Gastrocnemius medialis (tissue), 4 donors: ENCODE results near the gene PRSS2.

Source experiments
- POLR2A ChIP-seq, 2 donors: fragments of 450-650 bp; IDR thresholded peaks; one replicate each; pipeline ENCODE4 v1.6.1; 2017; ENCODE audit warnings: antibody characterized with exemption in 2 of 2, mild to moderate bottlenecking in 2 of 2, moderate library complexity in 2 of 2
- TF ChIP-seq, protein P1 (sequence below), 5 experiments: fragments of 450-650 bp in 3 of 5; fragments of 200-600 bp in 2 of 5; sonication (generic) in 2 of 5; IDR thresholded peaks in 4 of 5; conservative IDR thresholded peaks in 1 of 5; 1 replicate in 4 of 5; 2 replicates in 1 of 5; pipeline ENCODE4 v1.5.1; 2016 to 2019; ENCODE audit warnings: antibody characterized with exemption in 5 of 5, mild to moderate bottlenecking in 3 of 5, moderate library complexity in 3 of 5

DNA sequence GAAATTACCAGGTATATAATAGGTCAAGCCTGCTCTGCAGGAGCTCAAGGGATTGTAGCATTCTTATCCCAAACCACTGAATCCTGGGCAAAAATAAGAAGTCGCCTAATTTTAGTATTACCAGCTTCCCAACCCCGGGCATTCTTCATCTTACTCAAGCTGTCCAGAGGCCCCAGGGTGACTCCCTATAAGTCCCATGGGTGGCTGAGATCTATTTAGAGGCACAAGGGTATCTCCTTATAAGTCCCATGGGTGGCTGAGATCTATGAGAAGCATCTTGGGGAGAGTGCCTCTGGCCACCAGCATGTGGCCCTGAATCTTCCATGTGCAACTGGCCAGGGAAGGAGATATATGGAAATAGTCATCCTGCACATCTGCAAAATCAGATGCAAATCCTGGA lies 38.9 kb downstream of the PRSS2 start:
- TF ChIP-seq, protein P1, sequence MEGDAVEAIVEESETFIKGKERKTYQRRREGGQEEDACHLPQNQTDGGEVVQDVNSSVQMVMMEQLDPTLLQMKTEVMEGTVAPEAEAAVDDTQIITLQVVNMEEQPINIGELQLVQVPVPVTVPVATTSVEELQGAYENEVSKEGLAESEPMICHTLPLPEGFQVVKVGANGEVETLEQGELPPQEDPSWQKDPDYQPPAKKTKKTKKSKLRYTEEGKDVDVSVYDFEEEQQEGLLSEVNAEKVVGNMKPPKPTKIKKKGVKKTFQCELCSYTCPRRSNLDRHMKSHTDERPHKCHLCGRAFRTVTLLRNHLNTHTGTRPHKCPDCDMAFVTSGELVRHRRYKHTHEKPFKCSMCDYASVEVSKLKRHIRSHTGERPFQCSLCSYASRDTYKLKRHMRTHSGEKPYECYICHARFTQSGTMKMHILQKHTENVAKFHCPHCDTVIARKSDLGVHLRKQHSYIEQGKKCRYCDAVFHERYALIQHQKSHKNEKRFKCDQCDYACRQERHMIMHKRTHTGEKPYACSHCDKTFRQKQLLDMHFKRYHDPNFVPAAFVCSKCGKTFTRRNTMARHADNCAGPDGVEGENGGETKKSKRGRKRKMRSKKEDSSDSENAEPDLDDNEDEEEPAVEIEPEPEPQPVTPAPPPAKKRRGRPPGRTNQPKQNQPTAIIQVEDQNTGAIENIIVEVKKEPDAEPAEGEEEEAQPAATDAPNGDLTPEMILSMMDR (IDR thresholded peaks at IDR 0.05 in 4 of 5, conservative IDR thresholded peaks at IDR 0.05 in 1 of 5), result no peak
- TF ChIP-seq POLR2A (IDR thresholded peaks at IDR 0.05), result no peak
